GM18505 (cell line): ENCODE data around the gene PCSK5.

Experiments
- ATAC-seq: cut with Tn5 transposase; IDR thresholded peaks from one replicate; pipeline ENCODE4 v1.9.1; 2021; ENCODE audit not compliant: unreplicated experiment
- POLR2A ChIP-seq: IDR thresholded peaks from 4 replicates; pipeline ENCODE4 v1.6.1; 2011; ENCODE audit warnings: borderline replicate concordance; ENCODE audit not compliant: insufficient read depth, insufficient read length; ENCODE audit errors: extremely low read depth

Gene PCSK5

DNA sequence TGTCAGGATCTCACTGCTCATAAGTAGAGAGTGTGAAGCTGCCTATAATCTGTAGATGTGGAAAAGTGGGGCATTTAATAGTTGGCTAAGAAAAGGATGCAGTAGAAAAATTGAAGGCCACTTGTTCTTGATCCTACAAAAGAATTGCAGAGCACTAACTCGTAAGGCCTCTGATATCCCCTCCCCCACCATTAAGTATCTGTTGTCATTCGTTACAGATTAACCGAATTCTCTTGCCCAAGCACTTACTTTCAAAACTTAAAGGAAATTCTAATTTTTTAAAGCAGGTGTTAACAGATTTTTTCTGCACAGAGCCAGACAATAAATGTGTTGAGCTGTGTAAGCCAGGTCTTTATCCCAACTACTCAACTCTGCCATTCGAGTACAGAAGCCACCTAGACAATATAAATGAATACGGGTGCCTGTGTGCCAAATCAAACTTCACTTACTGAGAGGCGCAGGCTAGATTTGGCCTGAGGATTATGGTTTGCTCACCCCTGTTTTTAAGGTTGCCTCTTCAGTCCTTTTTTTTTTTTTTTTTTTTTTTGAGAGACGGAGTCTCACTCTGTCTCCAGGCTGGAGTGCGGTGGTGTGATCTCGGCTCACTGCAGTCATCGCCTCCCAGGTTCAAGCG, 268.9 kb downstream of the PCSK5 start:
- no peak for TF ChIP-seq POLR2A
- no peak for ATAC-seq

DNA sequence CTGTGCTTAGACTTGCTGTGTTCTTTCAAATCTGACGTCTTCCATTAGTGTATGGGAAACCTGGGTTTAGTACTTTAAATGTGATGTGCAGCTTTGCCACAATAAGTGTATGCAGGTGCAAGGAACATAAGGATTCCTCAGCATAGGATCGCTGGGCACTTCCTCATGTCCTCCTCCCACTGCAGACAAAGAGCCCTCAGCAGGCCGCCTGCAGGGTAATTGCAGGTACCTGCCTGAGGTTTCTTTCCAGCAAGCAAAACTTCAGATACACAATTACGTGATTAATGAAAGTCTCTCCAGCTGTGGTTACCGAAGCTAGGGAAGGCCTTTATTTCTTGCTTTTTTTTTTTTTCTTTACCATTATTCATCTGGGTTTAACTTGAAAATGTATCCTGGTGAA, 270.6 kb downstream of the PCSK5 start:
- TF ChIP-seq POLR2A = no peak

DNA sequence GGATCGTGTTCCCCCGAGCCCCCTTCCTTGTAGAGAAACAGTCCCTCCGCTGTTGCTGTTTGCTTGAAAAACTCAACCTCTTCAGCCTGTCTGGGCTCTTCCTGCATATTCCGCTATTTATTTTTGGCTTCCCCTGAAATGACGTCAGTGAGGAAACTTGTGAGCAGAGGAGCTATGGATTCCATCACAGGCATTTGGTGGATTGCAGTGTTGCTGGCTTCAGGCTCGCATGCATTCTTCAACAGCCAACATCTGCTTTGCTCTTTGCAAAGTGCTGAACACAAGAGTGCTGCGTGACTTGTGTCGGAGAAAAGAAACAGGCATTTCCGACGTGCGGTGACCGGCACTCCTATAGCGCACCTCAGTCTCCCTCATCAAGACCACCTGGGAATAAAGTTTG, 271.1 kb downstream of the PCSK5 start:
- no peak for TF ChIP-seq POLR2A
- no peak for ATAC-seq

More for the DNA sequence above, 270.6 kb downstream of the PCSK5 start:
- ATAC-seq = no peak

DNA sequence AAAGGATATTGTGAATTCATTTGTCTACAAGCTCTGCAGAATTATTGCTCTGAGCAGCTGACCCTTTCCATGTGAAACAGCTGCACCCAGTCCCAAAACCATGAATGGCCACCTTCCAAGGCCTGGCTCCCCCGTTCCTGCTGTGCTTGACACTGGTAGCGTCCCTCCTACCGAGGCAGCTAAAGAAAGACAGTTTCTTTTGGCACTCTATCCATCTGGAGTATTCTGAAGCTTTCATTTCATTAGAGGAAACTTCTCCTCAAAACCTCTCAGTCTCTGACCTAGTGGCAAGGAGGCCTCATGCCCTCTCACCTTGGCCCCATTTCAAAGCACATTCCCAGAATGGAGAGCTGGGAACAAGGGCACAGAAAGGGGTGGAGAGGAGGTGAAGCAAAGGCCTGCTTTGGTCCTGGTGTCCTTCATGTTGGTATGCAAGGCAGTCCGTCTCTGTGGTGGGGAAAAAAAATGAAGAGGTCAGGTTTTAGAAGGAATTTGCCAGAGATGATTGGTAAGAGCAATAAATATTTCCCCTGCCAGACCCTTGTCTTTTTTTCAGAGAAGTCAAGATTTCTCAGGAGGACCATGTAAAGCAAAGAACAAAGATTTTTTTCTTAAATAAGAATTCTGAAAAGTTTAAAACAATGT, 271.7 kb downstream of the PCSK5 start:
- no peak for TF ChIP-seq POLR2A
- ATAC-seq = no peak

DNA sequence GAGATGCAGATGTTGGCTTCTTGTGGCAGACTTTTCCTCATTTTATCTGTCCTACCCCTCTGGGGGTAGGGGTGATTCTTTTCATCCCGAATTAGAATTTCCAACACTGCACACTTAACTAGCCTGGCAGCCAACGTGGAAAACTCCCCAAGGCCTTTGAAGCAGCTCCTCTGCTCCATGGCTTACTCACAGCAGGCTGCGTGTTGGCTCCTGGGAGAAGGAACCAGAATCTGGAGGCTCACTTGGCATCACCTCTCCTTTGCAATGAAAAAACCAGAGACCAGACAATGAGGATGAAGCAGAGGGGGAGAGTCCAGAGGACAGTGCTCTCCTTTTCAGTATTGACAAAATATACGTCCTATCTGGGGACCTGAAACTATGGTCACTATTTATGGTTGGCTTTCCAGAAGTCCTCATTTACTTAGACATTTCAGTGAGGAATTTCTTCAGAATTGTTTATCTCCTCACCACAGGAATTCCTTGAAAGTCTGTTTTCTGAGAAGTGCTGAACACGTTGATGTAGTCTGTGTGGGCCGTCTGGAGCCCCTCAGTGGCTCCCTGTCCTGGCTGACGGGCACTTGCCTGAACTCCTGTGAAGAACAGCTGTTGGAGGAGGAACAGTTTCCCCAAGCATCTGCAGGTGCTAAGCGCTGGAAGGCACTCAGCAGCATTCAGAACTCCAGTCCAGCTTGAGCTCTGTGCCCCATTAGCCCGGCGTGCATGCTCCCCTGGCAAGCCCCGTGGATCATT, 272.5 kb downstream of the PCSK5 start:
- no peak for ATAC-seq
- TF ChIP-seq POLR2A = no peak

DNA sequence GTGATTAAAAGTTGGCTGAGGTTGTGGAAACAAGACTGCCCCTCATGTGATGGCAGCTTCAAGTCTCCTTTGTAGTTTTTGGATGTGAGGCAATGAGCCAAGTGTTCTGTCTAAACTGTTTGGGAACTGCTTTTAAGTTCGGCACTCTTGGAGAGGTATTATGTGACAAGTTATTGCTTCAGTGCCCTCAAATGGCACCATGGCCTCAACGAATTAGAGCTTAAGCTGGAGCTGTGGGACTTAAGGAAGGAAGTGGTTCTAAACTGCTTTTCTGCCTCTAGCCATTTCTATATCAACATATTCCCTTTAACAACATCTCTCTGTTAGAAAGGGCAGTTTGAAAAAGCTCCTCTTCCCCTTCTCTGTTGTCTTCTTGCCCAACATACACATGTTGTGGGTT, 276.1 kb downstream of the PCSK5 start:
- TF ChIP-seq POLR2A = no peak
- no peak for ATAC-seq

DNA sequence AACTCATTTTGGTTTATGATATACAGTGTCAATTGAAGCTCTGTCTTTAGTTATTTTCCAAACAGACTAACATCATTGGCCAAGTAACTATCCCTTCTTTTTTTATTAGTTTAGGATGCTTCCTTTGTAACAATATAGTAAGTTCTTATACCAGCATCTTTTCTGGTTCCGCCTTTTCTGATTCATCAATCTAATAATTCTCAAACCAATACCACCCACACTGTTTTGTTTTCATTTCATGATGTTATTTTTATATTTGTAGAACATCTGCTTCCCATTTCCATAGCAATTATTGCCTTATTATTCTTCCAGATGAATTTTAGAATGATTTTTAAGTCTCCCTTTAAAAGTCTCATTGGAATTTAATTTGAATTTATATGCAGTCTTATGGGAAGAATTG, 285.7 kb downstream of the PCSK5 start:
- TF ChIP-seq POLR2A = no peak
- no peak for ATAC-seq

DNA sequence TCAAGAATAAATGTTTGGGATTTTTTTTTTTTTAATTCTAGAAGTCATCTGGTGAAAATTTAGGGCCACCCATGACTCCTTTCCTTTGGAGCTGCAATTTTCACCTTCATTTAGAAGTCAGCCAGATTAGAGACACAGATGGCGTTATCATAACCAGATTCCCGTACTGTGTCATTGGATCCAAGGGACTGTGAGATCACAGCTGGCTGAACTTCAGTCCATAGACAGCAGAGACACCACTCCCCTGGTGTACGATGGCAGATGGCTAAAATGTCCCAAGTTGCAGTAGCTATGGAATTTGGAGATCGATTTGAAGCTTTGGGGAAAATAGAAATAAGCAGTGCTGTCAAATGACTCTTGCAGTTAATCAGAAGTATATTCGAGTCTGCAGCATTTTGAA, 287.5 kb downstream of the PCSK5 start:
- ATAC-seq = no peak
- no peak for TF ChIP-seq POLR2A

DNA sequence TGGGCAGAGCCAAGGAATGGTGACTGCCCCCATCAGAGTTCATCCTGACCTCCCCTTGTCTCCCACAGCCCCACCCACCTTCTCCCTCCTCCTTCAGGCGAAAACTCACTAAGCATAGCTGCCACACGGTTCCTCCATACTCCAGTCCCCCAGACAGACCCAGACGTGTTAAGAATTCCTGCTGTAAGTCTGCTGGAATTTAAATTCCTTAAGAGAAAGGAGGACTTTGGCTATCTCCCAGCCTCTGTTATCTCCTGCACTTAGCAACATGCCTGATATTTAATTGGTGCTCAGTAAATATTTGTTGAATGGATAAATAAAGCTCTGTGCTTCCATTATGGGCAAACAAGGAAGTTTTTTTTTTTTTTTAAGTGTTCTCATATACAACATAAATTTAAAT, 290.1 kb downstream of the PCSK5 start:
- no peak for TF ChIP-seq POLR2A
- no peak for ATAC-seq

DNA sequence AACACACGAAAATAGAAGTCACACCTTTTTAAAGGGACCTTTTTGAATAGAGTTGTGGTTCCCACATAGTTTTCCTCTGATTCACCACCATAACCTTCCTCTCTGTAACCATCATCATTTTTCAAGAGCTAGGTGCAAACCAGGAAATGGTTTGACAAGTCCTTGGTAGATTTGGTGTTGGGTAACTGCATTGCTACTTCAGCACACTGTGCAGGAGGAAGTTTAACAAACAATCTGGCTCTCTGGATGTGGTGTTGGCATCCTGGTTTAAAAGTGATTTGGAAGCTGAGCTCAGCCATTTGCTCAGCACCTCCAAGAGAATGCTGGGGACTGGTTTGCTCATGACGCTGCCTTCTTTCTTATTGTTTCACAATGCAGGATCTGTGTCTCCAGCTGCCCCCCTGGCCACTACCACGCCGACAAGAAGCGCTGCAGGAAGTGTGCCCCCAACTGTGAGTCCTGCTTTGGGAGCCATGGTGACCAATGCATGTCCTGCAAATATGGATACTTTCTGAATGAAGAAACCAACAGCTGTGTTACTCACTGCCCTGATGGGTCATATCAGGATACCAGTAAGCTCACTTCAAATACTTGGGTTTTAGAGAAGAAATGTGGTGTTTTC, 290.7 kb downstream of the PCSK5 start:
- no peak for ATAC-seq
- TF ChIP-seq POLR2A = no peak

DNA sequence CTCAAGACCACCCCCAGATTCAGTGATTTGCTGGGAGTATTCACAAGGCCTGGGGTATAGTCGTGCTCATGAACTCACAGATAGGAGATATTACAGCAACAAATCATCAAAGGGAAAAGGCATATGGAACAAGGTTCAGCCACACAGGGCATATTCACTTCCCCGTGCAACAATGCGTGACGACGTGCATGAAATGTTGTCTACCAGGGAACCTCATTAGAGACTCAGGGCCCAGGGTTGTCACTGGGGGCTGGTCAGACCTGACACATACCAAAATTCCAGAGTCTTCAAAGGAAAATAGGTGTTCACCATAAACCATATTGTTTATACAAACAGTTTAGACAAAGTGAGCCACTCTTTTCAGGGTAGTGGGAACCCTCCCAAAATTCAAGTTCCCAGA, 291.3 kb downstream of the PCSK5 start:
- no peak for TF ChIP-seq POLR2A
- ATAC-seq = no peak

DNA sequence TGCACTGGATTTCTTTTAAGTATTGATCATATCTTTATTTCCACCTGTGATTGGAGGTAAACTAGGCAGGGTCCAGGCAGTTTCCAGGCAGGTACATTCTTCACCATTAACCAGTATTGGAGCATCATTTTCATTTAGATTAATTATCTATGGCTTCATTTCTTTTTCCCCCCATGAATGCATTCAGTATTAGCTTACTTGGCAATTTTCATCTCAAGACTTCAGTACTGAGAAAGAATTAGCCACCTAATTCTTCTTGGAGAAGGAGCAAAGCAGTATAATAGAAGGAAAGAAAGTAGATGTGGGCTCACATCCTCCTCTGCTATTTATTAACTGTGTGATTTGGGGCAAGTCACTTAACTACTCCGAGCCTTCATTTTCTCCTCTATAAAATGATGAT, 295.0 kb downstream of the PCSK5 start:
- ATAC-seq = no peak
- no peak for TF ChIP-seq POLR2A

DNA sequence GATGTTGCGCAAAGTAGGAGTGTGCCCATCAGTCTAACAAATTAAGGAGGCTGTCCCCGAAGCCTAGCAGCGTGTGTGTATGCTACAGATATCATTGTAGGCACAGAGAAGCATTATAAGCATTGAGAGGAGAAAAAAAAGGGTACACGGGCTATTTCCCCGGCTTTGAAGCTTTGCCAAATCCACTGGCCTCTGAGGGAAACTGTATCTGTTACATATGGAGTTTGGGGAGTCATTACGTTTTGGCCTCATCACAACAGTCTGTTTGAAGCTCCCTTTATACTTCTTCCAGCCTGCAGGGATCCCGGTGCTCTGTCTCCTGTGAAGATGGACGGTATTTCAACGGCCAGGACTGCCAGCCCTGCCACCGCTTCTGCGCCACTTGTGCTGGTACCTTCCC, 297.8 kb downstream of the PCSK5 start:
- no peak for TF ChIP-seq POLR2A
- no peak for ATAC-seq
